Subcutaneous abdominal adipose tissue (tissue), 5 donors: ENCODE data around the gene PPP2R5C.

ENCODE experiments used
- H3K27ac ChIP-seq: one replicate; pipeline ENCODE4 v1.7.0; 2013; ENCODE audit warnings: low read depth, mild to moderate bottlenecking, inconsistent platforms, low read length, moderate library complexity
- H3K27me3 ChIP-seq, 5 donors: one replicate each; pipeline ENCODE4 v1.7.0; 2013; ENCODE audit warnings: low read length in 5 of 5, inconsistent platforms in 1 of 5; ENCODE audit not compliant: control insufficient read depth in 5 of 5, insufficient read depth in 4 of 5
- H3K36me3 ChIP-seq, 5 donors: one replicate each; pipeline ENCODE4 v1.7.0; 2013; ENCODE audit warnings: low read length in 5 of 5; ENCODE audit not compliant: control insufficient read depth in 5 of 5, insufficient read depth in 5 of 5
- H3K4me1 ChIP-seq, 5 donors: one replicate each; pipeline ENCODE4 v1.7.0; 2013; ENCODE audit warnings: low read length in 5 of 5, mild to moderate bottlenecking in 3 of 5, moderate library complexity in 1 of 5; ENCODE audit not compliant: control insufficient read depth in 5 of 5, insufficient read depth in 5 of 5
- H3K4me3 ChIP-seq, 5 donors: one replicate each; pipeline ENCODE4 v1.7.0; 2013; ENCODE audit warnings: low read length in 5 of 5, low read depth in 1 of 5
- H3K9ac ChIP-seq, 5 donors: one replicate each; pipeline ENCODE4 v1.7.0; 2013; ENCODE audit warnings: low read length in 5 of 5, mild to moderate bottlenecking in 4 of 5, moderate library complexity in 3 of 5
- H3K9me3 ChIP-seq, 5 donors: one replicate each; pipeline ENCODE4 v1.7.0; 2013; ENCODE audit warnings: low read length in 5 of 5; ENCODE audit not compliant: control insufficient read depth in 5 of 5
- donor health status: healthy.
- donor health status: healthy.
- donor health status: healthy.
- donor health status: healthy.
- donor health status: healthy.

The PPP2R5C gene

DNA sequence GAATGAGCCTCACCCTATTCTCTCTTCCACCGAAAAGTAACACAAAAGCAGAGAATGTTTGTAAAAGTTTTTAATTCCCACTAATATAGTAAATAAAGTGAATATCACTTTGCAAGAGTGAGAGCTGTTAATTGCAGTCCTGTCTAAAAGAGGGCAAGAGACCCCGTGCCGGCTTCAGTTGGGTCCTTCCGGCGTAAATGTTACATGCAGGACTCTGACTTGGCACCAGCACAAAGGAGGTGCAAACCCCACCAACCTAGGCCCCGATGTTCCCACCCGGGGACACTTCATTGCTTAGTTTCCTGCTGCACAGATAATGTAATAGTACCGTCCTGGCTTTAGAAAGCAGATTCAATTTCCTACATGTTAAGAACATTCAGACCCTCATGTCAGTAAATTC is 136.9 kb downstream of the PPP2R5C start:
- no peak overlapping the region for H3K4me3 ChIP-seq
- H3K36me3 ChIP-seq: peaks cover 21 to 81% (median 78%) of the 10 kb centered on the region in 5 donors
- no peak overlapping the region for H3K27ac ChIP-seq
- H3K27me3 ChIP-seq: no peaks in the 10 kb centered on the region
- no peak overlapping the region for H3K9ac ChIP-seq
- H3K4me1 ChIP-seq: no peaks in the 10 kb centered on the region
- no peaks in the 10 kb centered on the region for H3K9me3 ChIP-seq

DNA sequence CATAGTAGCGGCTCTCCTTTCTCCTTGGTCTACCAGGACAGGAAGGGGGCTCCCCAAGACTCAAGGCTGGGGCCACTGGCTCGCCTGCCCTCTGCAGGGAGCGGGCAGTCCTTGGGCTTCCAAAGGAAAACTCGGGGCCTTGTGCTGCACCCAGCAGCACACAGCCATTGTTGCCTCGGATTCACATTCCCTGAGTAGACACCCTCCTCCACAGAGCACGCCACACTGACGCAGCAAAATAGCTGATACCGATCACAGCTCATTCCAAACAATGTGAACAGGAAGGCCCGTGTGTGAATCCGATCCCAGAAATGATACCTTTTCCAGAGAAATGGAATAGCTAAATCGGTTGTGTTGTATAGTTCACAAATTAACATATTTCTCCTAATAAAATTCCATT is 137.8 kb downstream of the PPP2R5C start:
- no peaks in the 10 kb centered on the region for H3K4me1 ChIP-seq
- H3K4me3 ChIP-seq: no peak overlapping the region
- peaks cover 16 to 87% (median 79%) of the 10 kb centered on the region in 5 donors for H3K36me3 ChIP-seq
- no peak overlapping the region for H3K9ac ChIP-seq
- H3K9me3 ChIP-seq: no peaks in the 10 kb centered on the region
- no peaks in the 10 kb centered on the region for H3K27me3 ChIP-seq
- H3K27ac ChIP-seq: no peak overlapping the region

DNA sequence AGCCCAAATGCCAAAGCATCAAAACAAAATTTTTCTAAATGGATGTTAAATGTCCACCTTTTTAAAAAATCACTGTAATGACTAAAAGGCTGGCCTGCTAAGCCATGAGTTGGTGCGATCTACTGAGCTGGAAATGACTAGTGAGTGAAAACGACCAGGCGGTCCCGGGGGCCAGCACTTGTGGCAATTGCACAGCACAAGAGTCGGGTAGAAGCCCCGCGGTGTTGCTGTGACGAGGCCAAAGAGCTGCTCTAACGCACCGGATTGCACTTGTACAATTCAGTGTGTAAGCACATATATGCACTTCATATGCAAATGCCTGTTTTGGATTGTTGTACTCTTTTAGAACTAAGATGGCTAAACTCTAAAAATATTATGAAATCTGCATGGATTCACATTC is 138.7 kb downstream of the PPP2R5C start:
- no peak overlapping the region for H3K9ac ChIP-seq
- H3K27me3 ChIP-seq: no peaks in the 10 kb centered on the region
- H3K9me3 ChIP-seq: no peaks in the 10 kb centered on the region
- no peak overlapping the region for H3K27ac ChIP-seq
- no peak overlapping the region for H3K4me3 ChIP-seq
- H3K36me3 ChIP-seq: peaks cover 7 to 89% (median 79%) of the 10 kb centered on the region in 5 donors
- no peaks in the 10 kb centered on the region for H3K4me1 ChIP-seq

DNA sequence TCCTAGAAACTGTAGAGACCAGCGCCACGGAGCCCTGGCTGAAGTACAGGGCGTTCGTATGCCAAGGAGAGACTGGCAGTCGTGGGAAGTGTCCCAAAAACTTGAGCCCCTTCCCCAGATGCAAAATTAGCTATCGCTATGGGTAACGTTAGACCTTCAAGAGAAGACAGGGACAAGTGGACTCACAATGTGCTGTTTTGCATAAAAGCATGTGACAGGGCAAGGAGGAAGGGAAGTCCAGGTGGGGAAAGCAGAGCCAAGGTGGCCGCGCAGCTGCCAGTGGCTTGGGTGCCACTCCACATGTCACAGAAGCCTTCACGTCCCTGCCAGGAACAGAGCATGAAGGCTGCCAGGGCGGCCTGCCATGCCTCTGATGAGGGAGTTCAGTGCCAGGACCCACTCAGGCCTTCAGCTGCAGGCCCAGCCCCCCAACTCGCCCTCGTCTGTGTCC is 141.6 kb downstream of the PPP2R5C start:
- Histone ChIP-seq H3K9ac (no peak overlapping the region), H3K9me3 (no peaks in the 10 kb centered on the region), H3K27ac (no peak overlapping the region), H3K27me3 (no peaks in the 10 kb centered on the region), H3K4me1 (no peaks in the 10 kb centered on the region), H3K4me3 (no peak overlapping the region), H3K36me3 (peaks cover 5 to 95% (median 88%) of the 10 kb centered on the region in 5 donors)

DNA sequence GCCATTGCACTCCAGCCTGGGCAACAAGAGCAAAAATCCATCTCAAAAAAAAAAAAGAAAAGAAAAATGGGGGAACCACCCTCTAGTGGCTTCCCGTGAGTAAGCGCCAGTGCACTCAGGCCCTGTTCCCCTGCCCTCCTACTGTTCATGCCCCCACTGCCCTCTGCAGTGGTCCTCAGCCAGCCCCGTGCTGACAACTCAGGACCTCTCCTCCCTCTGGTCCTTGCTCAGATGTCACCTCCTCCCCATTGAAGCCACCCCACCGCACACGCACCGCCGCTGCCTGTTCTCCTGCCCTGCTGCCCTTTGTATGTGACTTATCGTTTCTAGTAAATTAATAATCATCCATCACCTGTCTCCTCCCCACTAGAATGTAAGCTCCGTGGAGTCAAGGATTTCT is 144.1 kb downstream of the PPP2R5C start:
- Histone ChIP-seq H3K27me3 (no peaks in the 10 kb centered on the region), H3K4me1 (no peaks in the 10 kb centered on the region), H3K9me3 (no peaks in the 10 kb centered on the region), H3K27ac (no peak overlapping the region), H3K9ac (no peak overlapping the region), H3K4me3 (no peak overlapping the region), H3K36me3 (peaks cover 13 to 97% (median 86%) of the 10 kb centered on the region in 5 donors)

DNA sequence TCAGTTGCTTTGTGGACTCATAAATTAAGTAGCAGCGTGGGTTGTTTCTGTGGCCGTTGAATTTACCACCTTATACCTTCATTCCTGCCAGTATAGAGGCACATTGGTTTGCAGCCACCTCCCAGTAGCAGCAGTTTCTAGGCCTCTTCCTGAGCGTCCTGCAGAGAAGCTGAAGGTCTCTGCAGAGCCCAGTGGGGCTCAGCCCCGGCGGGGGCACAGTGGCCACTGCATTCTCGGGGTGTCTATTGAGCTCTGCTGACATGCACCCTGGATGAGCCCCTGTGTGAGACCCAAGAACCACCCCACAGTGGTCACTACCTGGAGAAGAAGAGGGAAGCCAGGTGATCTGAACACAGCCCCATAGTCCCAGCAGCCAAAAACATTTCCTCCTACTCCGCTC is 145.1 kb downstream of the PPP2R5C start:
- no peaks in the 10 kb centered on the region for H3K27me3 ChIP-seq
- H3K27ac ChIP-seq: no peak overlapping the region
- no peaks in the 10 kb centered on the region for H3K4me1 ChIP-seq
- no peak overlapping the region for H3K9ac ChIP-seq
- H3K36me3 ChIP-seq: peaks cover 13 to 92% (median 82%) of the 10 kb centered on the region in 5 donors
- H3K4me3 ChIP-seq: no peak overlapping the region
- no peaks in the 10 kb centered on the region for H3K9me3 ChIP-seq

DNA sequence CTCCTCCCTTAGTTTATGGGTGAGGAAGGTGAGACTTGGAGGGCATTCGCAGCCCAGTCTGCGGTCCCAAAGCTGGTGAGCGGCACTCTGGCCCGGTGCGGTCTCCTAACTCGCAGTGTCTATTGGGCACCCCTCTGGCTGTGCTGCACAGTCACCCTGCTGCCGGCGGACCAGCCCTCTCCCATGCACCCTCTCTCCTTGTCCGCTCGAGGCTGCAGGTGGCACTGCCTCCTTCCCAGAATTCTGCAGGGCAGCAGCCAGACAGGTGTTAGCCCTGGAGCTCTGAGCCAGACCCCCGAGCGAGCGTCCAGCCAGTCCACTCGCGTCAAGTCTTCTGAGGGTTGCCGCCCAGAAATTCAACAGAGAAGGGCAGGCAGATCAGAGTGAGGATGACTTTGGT is 146.1 kb downstream of the PPP2R5C start:
- Histone ChIP-seq H3K27me3 (no peaks in the 10 kb centered on the region), H3K36me3 (peaks cover 13 to 92% (median 74%) of the 10 kb centered on the region in 5 donors)

DNA sequence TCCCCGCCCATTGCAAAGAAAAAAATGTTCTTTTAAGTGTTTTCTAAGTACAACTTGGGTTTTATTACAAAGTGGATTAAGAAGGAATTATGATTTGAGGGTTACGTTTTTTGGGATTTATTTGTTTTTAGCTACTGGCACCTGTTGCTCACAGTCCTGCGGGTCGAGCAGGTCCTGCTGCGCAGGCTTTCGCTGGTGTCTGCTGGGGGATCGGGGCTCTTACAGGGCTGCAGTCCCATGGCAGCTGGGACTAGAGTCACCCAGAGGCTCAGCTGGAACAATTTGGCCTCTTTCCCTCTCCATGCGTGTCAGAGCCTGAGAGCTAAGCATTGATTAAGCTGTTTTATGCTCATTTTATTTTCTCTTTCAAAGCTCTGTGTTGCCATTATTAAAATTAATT is 147.3 kb downstream of the PPP2R5C start:
- Histone ChIP-seq H3K9ac (no peak overlapping the region), H3K9me3 (no peaks in the 10 kb centered on the region), H3K4me3 (no peak overlapping the region), H3K36me3 (peaks cover 14 to 91% (median 66%) of the 10 kb centered on the region in 5 donors), H3K27ac (no peak overlapping the region), H3K4me1 (no peaks in the 10 kb centered on the region), H3K27me3 (no peaks in the 10 kb centered on the region)

More for the DNA sequence above, 146.1 kb downstream of the PPP2R5C start:
- Histone ChIP-seq H3K9me3 (no peaks in the 10 kb centered on the region), H3K27ac (no peak overlapping the region), H3K9ac (no peak overlapping the region), H3K4me1 (no peaks in the 10 kb centered on the region), H3K4me3 (no peak overlapping the region)

DNA sequence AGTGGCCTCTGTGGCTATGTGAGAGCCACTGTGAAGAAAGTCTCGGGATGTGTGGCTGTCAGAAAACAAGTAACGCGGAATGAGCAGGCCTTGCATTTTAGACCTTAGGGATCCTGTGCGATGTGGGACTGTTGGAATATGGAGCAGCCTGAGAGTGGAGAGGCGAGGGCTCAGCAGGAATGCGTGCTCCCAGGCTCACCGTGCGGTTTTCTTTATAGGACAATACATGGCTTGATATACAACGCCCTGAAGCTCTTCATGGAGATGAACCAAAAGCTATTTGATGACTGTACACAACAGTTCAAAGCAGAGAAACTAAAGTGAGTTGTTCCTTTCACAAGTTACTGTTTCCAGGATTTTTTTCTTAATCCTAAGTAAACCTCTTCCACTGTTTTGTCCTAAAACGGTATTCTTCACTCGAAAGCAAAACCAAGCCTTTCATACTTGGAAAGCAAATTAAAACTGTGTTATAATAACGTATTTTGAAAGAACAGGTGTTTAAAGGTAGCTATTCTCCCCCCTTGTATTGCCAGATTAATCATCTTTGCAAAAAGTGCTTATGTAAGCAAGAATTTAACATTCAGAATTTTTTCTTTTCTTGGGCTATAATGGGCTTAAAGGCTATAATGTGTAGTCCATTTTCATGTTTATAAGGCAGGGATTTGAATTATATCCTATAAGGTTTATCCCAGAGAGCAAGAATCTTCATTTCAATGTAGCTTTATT is 148.0 kb downstream of the PPP2R5C start:
- Histone ChIP-seq H3K9ac (no peak overlapping the region), H3K4me3 (no peak overlapping the region), H3K27ac (no peak overlapping the region), H3K27me3 (no peaks in the 10 kb centered on the region), H3K9me3 (no peaks in the 10 kb centered on the region), H3K4me1 (no peaks in the 10 kb centered on the region), H3K36me3 (peaks cover 14 to 91% (median 67%) of the 10 kb centered on the region in 5 donors)

DNA sequence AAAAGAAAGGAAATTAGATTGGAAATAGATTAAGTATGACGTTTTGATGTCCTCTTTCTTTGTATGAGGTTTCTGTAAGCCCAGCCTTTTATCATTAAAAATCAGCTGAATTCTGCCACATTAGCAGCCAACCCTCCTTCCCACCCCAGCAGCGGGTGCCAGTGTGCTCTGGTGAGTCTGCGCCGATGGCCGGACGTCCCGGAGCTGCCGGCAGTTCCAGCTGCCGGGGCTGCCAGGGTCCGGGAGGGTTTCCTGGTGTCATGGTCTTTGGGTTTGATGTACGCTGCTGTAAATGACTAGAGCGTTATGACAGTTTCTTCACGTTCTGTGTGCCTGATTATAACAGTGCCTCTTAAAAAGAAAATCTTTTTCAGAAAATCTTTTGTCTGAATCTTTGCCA is 151.3 kb downstream of the PPP2R5C start:
- H3K36me3 ChIP-seq: peaks cover 11 to 78% (median 45%) of the 10 kb centered on the region in 5 donors

More for the DNA sequence above, 151.3 kb downstream of the PPP2R5C start:
- H3K4me3 ChIP-seq: no peak overlapping the region
- H3K9ac ChIP-seq: no peak overlapping the region
- peaks cover 5 to 19% (median 18%) of the 10 kb centered on the region in 5 donors for H3K4me1 ChIP-seq
- no peaks in the 10 kb centered on the region for H3K27me3 ChIP-seq
- no peak overlapping the region for H3K27ac ChIP-seq
- no peaks in the 10 kb centered on the region for H3K9me3 ChIP-seq
